UCSD-AML1 (cell line): ENCODE data around the gene STAT1.

Experiments used
- DNase-seq: peaks from one replicate; lab custom pipeline; 2025; ENCODE audit not compliant: unreplicated experiment; lab: John Stamatoyannopoulos, UW

Gene STAT1

DNA sequence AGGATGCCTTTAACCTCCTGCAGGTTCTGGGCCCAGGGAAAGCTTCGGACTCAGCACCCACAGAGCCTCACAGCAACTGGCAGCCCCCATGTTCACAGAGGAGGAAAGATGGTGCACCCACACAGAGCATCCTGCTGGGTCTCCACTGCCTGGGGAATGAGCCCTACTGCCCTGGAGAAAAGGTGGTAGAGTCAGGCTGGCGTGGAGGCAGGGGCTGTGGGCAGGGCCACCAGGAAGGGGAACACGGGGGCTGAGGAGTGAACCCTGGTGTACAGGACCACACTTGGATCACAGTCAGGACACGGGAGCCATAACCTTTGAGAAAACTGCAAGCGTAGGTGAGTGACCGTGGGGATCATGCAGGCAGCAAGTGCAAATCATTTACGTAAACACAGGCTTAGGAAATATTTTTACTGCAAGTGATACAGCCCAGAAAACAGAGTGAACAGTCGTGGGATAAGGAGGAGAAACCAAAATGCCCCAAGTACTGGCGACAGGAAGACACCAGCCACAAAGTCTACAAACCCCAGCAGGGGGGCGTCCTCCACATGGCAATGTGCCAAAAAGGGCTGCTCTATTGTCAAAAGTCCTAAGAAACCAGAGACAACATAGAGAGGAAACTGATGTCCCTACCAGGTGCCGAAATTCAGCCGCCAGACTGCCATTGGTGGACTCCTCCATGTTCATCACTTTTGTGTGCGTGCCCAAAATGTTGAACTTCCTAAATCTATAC lies 27.6 kb downstream of the STAT1 start:
- no peak for DNase-seq

DNA sequence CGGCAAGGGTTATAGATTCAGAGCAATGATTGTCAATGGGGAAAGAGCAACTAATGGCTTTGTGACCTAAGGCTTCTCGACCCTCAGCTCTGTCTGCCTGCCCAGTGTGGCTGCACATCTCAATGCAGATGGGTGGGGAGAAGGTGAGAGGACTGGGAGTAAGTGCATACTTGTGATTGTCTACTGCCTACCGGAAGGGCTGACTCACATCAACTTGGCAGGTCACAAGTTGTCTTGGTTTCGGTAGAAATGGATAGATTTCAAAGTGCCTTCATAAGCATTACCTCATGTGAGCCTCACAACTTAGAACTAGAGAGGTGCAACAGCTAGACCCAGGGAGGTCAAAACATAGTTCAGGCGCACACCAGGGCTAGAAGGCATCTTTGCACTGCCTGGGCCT lies 29.4 kb downstream of the STAT1 start:
- DNase-seq, result no peak

DNA sequence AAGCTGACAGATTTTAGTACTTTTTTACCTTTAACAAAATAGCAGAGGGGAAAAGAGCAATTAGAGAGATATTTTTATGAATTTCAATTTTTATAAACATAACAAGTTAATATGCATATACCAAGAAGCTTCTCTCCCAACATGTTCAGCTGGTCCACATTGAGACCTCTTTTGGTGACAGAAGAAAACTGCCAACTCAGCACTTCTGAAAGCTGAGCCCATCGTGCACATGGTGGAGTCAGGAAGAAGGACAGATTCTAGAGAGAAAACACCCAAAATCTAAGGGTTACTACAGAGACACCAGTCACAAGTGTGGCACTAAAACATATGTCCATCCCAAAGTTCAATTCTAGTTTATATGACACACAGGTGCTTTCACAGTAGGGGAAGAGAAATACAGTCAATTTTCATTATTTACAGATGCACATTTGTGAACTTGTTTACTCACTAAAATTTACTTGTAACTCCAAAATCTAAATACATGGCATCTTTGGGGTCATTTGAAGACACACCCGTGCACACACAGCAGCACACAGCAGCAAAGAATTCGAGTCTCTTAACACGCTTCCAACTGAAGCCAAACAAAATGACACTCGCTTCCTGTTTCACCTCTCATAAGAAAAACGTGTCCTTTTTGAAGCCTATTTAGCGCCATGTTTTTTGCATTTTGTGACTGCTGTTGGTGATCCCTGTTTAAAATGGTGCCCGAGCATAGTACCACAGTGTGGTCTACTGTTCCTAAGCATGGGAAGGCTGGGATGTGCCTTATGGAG lies 31.5 kb downstream of the STAT1 start:
- DNase-seq, result no peak

DNA sequence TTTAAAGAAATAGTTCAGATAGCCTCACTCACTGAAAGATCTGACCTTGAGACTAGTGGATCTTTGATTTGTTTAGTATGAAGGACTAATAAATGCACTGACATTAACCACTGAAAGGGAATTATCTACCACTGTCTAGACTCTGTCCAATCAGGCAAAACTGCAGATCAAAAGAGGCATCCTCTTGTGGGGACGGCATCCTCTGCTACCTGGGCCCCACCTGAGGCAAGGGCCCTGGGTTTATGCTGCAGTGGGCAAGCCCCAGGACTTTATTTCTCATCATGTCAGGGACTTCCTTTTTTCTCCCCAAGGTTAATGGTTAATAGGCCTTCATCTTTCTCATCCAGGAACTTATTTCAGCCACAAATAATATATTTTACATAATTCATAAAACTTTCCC lies 32.2 kb downstream of the STAT1 start:
- DNase-seq, result no peak

DNA sequence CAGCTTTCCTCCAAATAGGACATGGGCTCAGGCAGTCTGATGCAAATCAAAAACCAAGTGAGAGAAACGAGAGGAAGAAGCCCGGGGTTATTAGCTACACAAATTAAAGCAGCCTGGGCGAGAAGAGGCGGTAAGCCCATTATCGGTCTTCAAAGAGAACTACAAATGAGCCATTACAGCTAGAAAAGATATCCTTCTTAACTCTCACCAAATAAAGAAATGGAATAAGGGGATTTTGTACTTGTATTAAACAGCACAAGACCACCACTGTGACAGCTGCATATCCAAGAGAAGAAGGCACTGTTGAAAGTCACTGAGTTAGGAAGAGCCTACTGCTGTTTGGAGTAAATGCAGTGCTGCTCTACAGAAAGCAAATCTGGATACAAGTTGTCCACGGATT lies 32.6 kb downstream of the STAT1 start:
- DNase-seq, result no peak

DNA sequence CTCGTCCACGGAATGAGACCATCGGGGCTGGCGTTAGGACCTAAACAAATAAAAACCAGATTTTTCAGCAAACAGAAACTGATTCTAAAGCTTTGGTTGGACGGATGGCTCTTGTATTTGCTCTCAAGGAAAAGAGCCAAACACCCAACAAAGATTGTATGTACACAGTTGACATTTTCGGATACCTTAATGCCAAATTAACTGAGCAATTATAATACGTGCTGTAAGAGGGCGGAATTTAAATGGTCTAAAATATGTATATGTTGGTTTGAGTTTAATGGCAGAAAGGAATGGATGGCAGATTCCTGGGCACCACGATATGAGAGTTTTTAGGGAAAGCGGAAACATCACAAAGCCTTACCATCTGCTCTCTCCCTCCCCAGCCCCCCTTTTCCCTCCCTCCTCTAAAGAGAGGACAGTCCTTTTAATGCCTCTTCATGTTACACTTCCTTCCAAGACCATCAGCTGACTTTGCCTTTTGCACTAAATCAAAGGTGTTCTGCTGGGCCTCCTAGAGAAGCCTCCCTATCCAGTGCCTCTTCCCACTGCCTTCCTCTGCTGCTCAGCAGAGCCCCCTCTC lies 33.3 kb downstream of the STAT1 start:
- DNase-seq, result no peak

DNA sequence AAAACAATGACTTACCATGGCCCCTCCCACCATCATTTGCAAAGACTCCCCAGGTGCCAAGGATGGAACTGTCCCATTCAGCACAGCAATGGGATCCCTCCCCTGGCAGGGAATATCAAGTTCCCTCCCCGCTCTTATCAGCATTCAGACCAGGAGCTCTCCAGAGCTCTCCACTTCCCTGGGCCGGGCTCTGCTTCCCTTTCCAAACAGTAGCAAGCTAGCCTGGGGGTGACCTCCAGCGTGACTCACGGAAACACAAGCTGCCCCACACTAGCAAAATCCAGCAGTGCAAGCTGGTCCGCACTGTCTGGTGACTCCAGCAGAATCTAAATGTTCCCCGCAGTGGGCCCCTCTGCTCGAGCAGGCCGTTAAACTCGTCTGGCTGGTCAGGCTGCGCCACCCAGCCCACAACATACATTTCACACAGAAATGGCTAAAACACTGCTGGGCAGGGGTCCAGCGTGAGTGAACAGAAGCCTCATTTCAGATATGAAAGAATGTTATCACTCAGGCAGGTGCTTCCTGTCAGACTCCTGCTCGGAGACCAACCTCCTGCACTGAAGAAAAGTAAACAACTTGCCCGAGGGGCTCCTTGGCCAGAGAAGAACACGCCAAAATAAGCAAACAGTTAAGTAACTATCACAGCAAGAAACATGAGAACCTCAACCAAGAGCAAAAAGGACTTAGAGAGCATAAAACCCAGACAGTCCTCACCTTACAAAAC lies 33.9 kb downstream of the STAT1 start:
- DNase-seq, result no peak

DNA sequence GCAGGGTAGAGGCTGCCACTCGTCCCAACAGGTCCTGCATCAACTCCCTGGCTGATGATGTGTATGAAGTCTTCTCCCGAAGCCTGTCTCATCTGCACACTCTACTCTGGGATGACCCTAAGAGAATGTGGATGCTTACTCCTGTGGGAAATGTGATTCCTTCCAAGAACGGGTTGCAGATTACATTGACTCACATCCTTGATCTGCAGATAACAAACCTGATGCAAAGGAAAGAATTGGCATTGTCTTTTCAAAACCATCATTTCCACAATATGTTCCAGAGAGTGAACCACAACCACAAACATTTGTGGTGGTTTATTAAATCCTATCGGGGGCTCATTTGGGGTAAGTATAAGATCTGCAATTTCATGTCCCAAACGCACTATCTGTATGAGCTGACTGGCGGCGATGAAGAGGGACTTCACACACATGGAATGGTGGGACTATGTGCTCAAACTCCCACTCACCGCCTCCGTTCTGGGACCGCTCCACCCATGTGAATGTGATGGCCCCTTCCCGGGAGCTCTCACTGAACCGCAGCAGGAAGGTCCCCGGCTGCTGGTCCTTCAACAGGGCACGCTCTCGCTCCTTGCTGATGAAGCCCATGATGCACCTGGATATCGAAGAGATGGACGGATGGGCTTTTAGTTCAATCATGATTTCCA lies 35.5 kb downstream of the STAT1 start:
- no peak for DNase-seq

DNA sequence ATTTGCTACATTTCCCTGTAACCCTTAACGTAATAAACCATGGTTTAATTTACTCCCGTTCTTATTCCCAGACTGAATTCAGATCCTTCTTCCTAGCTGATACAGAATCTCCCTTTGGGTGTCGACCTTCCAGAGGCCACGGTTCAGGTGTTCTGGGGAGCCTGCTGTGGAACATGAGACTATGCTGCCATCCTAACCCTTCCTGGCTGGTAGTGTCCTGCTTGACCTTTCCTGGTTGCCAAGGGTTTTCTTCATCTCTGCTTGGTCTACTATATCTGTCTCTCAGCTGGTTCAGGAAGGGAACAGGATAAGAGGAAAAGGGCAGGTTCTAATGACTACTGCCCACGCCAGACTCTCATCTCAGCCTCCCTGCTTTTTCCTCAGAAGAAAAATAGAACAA lies 36.5 kb downstream of the STAT1 start:
- no peak for DNase-seq

DNA sequence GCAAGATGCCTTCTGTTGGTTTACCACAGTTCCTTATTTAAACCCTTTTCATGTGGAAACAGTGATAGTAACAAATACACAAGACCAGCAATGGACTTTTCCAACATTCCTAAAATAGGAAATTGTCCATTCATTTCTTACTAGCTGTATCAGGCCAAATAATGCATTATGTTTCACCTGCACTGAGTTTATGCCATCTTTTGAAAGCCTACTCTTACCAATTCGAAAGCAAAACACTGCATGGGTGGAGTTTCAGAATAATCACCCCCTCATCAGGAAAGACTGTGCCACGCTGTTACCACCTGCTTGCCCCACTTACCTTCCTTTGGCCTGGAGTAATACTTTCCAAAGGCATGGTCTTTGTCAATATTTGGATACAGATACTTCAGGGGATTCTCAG lies 37.5 kb downstream of the STAT1 start:
- DNase-seq, result no peak

DNA sequence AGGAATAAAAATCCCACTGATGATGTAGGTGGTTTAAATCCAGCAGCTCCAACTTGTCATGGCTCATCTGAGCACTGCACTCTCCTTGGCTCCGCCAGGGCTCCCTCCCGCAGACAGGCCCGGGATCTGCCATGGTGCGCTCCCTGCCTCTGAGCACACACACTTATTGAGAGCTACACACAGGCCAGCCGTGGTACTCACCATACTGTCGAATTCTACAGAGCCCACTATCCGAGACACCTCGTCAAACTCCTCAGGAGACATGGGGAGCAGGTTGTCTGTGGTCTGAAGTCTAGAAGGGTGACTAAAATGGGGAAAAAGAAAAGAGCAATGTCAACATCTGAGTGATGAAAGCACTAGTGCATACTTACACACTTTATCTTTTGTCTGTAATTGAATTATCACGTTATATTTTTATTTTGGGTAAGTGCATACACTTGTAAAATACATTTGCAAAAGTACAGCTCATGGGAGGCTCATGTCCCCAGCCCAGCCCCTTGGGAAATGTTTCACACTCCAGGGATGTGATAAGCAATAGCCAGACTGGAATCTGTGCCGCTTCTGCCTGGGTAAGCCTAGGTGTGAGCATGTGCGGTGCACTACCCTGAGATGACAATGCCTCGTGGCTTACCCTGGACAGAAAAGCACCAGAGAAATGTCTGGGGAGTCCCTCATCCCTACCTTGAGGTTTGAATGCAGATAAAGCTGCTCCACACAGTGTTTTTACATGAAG lies 39.2 kb downstream of the STAT1 start:
- DNase-seq, result no peak

DNA sequence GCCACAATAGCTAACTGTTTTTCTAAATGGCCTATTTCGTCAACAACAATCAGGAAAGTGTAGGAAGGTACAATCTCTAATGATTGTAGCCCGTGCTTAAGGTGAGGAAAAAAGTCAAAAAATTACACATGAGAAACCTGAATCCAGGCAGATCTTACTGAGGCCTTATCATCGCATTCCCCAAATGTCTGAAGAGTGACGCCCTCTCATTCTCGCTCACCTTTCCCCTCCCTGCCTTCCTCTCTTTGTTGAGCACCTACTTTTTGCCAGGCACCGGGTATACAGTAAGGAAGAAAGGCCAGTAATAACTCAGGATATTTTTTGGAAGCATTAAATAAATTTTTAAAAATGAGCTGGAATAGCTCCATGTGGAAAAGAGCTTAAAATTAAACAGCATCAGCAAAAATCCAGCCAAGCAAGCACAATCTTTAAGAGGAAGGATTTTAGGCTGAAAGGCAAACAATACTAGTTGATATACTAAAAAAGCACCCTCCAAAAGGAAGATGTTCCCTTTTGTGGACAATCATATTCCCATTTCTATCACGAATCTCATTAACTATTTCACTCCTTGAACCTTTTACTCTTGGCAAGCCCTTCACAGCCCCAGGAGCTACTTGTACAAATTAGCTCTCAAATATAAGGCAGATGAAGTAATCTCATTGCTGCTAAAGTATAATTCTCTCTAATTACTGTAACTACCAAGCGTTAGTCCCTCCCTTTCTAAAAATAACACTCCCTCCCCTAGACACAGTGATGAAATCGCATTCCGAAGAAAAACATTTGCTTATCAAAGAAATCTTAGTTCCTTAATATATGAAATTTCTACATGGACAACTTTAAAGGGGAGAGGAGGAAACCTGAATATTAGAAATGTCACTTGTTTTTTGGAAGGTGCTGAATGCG lies 40.0 kb downstream of the STAT1 start:
- no peak for DNase-seq

DNA sequence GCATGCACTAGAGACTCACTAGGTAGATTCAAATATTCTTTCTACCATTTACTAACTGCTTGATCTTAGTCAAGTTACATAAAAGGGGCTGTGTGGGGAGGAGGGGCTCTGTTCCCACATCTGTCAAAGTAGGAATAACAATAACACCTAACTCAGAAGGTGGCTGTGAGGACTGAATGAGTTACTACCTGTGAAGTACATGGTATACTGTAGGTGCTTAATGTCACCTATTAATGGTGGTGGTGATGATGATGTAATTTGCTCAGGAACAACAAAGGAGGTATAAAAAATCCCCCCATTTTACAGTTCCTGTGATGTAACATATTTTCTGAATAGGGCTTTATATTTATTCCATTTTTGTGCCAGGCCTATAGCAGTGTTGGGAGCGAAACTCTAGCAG lies 40.7 kb downstream of the STAT1 start:
- no peak for DNase-seq

DNA sequence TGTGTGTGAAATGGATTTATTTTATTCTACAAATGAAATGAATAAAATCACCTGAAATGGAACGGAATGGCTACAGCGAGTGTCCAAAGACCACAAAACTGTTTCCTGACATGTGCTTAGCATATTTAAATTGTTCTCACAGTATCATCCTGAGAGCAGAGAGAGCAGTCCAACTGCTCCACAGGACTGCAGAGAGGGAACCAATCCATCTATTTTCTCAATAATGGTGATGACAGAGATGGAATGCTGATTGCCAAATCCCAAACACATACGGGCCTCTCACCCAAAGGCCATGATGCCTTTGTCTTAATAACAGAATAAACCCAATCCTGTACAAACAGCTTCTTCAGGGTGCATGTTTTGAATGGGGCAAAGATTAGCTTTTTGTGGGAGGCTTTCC lies 41.1 kb downstream of the STAT1 start:
- no peak for DNase-seq

DNA sequence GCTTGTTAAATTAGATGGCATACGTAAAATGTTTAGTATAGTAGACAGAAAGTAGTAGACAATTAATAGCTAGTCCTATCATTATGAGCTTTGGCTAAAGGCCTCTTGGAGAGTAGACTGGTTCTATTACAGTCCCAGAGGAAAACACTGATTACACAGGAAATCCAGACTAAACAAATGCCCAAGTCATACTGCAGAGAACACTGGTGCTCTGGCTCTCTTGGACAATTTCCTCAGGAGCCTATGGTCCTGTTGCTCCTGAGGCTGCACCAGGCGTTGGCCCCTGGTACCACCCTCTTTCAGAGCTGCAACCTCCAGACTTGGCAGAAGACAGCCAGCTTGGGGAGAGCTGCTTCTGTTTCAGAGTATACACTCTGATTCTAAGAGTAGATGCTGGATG lies 41.8 kb downstream of the STAT1 start:
- DNase-seq, result no peak

DNA sequence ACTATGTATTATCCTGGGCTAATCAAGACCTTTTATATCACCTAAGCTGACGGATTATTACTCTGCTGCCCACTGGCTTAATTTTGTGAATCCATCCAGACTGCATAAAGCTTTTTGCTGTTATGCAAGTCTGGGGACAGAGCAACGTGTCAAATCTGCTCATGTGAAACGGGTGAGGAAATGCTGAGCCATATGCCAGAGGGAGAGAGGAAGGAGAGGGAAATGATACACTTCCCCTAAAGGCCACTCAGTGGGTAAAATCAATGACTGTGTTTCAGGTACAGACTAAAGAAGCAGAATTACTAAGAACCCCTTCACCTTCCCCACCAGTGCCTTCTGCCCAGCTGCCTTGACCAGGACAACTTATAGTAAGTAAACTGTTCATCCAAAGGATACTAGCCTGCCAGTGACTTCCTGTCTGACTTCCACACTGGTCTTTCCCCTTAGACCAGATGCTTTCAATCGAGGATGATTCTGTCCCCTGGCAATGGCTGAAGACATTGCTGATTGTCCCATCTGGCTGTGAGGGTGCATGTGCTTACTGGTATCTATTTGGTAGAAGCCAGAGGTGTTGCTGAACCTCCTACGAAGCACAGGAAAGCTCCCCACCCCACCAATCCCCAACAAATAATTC lies 43.0 kb downstream of the STAT1 start:
- DNase-seq, result no peak

DNA sequence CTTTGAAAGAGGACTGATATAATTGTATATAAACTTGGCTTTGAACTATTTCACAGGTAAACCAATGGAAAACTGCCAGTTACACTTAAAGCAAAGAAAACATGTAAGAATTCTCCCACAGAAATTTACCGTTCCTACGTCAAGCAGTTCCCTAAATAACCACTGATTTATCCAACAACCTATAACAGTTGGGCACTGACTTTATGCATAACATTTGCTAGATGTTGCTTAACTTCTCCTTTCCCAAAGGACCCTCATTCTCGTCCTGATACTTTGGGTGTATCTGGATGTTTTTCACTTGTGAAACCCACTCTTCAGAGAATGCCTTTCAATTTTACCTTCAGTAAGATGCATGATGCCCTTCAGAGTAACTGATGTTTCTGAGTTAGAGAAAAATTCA lies 43.8 kb downstream of the STAT1 start:
- DNase-seq, result no peak

DNA sequence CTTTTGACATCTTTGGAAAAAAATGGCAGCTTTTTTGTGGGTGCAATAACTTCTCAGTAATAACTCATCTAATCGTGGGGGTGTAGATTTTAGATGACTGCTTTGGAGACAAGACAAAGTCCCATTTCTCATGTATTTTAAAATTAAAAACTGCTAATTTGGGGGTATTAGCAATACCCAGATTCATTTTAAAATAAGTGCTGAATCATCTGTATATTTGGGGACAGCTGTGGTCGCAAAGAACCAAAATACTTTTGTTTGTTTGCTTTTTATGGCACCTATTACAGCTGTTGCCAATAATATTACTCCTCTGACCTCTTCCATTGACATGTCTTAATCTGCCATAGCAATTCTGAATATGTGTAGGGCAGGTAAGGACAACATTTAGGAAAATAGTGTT lies 45.4 kb downstream of the STAT1 start:
- DNase-seq, result no peak

DNA sequence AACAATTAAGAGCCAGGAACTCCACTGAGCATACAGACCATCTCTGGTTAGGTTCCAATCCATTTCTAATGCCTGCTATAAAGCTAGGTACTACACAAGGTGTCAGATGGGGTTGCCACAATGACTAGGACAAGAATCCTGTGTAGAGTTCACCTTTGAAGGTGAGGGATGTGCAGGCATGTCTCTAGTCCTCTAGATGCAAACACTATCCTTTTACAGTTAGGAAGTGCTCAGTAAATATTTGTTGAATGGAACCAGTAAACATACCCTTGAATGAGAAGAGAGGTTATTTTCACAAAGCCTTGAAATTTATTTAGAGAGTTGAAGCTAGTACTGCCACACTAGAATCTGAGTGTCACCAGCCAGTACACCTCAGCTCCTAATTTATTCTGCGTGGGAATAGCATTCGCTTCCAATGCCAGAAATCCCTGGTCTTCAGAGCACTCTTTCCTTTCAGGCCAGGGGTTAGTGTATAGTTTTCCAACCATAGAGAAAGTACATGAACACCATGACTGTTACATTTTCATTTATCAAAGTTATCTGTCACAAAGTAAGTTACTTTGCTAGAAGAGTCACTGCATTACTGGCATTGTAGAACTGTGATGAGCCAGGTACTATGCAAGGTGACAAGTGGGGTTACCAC lies 48.3 kb downstream of the STAT1 start:
- DNase-seq, result no peak
